ENCODE measurements around the gene BEAN1.

Gene BEAN1

DNA sequence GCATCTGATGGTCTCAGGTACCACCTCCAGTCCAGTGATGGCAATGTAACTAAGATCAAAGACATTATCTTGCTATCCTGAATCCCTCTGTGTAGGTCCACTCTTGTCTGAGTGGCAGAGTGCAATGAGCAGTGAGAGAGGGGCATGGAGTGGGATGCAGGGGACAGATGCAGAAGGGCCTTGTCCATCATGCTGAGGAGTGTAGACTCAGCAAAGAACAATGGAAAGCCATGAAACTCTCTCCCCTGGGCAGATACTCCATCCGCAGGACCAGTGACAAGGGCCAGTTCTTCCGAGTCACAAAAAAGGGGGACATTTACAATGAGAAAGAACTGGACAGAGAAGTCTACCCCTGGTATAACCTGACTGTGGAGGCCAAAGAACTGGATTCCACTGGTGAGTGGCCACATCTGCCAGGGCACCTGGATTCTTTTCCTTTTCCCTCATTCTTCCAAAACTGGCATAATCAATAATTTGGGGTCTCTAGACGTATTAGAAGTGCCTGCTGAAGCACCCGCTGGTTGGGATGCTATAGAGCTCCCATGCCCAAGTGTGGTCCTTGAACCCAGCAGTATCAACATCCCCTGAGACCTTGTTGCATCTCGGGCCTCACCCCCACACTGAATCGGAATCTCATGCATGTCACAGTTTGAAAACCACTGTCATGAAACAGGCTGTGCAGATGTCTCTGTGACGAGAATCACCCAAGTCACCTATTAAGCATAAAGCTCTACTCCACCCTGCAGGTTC, 31.1 kb upstream of the BEAN1 start:
- DNase-seq, result no peak

DNA sequence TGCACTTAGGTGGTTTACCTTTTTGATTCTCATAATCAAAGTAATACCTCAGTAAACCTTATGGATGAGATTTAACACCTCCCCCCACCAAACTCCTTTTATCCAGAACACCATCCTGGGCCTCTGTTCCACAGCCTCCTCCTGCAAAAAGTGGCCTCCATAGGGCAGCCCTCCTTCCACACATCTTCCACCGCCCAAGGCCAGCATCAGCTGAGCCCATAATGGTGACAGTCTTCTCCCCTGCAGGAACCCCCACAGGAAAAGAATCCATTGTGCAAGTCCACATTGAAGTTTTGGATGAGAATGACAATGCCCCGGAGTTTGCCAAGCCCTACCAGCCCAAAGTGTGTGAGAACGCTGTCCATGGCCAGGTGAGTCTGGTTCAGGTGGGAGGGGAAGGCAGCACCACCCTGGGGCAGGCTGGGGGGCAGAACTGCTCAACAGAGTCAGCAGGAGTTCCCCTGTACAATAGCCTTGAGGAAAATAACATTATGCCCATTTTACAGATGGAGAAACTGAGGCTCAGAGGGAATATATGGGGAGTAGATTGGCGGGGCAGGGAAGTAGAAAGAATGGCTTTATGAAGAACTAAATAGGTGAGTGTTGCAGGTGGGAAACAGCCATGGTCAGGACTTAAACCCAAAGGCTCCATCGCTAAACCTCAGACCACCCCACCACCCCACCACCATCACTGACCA, 29.2 kb upstream of the BEAN1 start:
- no peak for DNase-seq

DNA sequence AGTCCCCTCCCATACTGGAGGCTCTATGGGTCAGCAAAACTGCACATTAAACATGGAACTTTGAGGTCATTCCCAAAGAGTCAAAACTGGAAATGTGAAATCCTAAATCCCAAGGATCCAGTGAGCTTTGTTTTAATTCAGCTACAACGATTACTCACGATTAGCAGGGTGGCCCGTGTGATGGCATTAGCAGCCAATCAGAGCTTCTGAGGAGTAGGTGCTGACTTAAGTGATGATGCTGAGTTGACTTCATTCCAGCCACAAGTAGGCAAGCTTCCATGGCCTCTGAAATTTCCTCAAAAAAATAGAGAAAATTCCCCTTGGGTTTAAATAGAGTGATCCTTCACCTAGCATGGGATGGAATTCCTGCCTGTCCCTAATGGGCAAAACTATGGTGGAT, 28.1 kb upstream of the BEAN1 start:
- DNase-seq, result no peak

DNA sequence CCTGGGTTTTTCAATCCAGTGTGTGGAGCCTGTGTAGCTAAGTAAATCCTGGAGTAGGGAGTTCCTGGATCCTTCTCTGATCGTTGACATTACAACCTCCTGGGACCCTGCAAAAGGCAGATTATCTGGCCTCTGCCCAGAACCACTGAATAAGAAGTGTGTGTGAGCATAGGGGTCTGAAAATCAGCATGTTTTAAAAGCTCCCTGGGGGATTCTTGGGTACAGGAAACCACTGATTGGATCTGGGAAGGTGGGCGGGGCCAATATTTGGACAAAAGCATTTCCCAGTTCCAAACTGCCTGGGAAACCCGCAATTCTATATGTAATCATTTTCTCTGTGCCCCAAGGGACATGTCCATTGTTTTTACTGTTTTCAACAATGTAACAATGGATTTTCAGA, 27.2 kb upstream of the BEAN1 start:
- DNase-seq, result no peak

DNA sequence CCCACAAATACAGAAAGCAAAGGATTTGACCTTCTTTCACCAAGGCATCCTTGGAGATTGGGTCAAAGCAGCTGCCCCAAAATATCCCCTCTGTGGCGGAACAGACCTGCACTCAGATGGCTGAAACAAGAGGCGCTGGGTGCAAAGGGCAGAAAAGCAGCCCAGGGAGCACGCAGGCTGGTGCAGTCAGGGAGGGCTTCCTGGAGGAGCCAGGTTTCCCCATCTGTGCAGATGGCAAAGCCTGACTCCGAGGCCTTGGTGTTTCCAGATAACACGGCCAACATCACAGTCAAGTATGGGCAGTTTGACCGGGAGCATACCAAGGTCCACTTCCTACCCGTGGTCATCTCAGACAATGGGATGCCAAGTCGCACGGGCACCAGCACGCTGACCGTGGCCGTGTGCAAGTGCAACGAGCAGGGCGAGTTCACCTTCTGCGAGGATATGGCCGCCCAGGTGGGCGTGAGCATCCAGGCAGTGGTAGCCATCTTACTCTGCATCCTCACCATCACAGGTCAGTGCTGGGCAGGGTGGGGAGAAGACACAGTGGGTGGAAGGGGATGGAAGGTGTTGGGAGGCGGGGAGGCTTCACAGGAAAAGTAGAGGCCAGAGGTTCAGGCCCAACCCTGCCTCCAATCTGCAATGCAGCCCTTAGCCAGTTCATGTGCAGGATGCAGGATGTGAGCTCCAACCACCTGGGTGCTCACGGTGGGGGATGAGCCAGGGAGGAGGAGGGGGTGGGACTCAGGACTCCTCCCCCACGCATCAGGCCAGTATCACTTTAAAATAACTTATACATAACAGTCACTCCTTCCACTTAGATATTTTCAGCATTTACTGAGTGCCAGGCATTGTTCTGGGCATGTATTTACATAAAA, 26.4 kb upstream of the BEAN1 start:
- DNase-seq, result no peak

DNA sequence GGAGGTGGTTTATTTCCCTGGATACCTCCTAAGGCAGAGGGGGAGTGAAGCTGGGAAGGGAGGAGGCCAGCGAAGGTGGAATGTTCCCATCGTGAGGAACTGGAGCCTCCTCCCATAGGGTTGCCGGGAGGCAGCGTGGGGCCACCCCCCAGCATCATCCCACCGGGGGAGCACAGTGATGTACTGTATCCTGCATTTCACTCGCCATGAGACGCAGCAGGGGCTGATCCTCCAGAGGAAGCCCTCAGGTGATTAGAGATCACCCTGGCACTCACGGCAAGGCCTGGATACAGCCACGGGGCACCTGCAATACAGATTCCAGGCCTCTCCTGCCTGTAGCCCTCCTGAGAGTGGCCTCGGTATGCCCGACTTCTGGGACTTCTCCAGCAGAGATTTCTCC, 25.5 kb upstream of the BEAN1 start:
- DNase-seq, result no peak

DNA sequence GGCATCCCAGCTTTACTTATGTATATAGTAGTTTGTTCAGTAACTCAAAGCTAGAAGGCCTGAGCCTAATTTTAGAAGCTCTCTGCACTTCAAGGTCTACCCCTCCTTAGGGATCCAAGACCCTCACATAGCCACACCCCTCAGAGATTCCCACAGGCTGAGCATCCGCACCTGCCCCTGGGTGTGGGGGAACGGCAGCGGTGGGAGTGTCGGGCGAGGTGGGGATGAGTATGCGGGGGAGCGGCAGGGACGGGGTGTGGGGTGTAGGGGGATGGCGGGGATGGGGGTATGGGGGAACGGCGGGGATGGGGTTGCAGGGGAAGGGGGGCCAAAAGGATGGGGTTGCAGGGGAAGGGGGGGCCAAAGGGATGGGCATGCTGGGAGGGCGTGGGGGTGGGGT, 24.9 kb upstream of the BEAN1 start:
- no peak for DNase-seq

DNA sequence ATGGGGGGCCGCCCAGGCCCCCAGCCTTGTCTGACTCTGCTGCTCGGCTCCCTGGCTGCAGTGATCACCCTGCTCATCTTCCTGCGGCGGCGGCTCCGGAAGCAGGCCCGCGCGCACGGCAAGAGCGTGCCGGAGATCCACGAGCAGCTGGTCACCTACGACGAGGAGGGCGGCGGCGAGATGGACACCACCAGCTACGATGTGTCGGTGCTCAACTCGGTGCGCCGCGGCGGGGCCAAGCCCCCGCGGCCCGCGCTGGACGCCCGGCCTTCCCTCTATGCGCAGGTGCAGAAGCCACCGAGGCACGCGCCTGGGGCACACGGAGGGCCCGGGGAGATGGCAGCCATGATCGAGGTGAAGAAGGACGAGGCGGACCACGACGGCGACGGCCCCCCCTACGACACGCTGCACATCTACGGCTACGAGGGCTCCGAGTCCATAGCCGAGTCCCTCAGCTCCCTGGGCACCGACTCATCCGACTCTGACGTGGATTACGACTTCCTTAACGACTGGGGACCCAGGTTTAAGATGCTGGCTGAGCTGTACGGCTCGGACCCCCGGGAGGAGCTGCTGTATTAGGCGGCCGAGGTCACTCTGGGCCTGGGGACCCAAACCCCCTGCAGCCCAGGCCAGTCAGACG, 24.4 kb upstream of the BEAN1 start:
- no peak for DNase-seq

DNA sequence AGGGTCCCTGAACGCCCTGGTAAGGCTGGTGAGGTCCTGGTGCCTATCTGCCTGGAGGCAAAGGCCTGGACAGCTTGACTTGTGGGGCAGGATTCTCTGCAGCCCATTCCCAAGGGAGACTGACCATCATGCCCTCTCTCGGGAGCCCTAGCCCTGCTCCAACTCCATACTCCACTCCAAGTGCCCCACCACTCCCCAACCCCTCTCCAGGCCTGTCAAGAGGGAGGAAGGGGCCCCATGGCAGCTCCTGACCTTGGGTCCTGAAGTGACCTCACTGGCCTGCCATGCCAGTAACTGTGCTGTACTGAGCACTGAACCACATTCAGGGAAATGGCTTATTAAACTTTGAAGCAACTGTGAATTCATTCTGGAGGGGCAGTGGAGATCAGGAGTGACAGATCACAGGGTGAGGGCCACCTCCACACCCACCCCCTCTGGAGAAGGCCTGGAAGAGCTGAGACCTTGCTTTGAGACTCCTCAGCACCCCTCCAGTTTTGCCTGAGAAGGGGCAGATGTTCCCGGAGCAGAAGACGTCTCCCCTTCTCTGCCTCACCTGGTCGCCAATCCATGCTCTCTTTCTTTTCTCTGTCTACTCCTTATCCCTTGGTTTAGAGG, 23.5 kb upstream of the BEAN1 start:
- DNase-seq, result no peak

DNA sequence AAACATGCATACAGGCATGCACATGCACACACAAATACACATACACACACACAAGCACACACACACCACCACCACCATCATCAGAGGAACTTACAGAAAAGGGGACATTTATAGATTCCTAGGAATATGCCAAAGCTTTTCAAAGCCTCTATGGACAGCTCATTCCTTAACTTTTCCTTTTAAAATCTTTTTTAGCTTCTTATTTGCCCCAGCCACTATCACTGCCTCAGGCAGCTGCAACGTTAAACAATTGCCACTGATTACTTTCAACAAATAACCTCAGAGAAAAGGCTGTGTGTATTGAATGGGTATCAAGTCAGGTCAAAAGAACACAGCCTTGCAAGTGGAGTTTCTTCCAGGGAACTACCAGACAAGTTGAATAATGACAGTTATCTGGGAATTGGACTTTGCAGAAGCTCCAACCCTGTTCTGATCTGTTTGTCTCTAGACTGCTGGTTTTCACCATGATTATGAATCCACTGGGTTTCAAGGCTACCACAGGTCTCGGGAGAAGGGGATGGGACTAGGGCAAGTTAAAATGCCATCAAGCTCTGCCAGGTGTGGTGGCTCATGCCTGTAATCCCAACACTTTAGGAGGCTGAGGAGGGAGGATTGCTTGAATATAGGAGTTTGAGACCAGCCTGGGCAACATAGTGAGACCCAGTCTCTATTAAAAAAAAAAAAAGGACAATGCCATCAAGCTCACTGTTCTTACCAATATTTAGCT, 21.9 kb upstream of the BEAN1 start:
- no peak for DNase-seq

DNA sequence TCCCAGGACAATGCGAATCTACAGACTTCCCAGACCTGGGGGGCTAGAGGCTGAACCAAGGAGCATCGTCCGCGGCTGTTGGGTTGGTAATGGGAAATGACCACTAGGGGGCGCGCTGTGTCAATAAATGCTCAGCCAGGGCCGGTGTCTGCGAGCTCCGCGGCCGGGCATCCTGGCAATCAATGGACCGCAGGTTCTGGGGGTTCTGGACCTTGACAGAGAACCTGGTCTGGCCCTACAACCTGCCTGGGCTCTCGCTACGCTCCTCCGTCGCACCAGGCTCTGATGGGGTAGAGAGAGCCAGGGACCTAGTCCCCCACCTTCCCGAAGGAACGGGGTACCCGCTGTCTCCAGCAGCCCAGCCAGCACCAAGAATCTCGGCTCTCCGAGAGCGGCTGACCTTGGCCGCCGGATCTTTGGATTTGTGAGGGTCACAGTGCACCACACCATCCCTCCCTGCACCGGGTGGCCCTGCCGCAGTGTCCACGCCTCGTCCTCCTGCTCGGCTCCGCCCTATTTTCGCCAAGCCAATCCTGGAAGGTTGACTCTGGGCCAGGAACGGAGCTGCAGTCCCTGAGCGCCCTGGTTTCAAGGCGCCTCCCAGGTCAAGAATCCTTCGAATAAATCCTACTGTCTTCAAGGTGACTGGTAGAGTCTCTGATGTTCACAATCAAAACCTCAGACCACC, 20.4 kb upstream of the BEAN1 start:
- peak; percentile 81 to 87 for DNase-seq

DNA sequence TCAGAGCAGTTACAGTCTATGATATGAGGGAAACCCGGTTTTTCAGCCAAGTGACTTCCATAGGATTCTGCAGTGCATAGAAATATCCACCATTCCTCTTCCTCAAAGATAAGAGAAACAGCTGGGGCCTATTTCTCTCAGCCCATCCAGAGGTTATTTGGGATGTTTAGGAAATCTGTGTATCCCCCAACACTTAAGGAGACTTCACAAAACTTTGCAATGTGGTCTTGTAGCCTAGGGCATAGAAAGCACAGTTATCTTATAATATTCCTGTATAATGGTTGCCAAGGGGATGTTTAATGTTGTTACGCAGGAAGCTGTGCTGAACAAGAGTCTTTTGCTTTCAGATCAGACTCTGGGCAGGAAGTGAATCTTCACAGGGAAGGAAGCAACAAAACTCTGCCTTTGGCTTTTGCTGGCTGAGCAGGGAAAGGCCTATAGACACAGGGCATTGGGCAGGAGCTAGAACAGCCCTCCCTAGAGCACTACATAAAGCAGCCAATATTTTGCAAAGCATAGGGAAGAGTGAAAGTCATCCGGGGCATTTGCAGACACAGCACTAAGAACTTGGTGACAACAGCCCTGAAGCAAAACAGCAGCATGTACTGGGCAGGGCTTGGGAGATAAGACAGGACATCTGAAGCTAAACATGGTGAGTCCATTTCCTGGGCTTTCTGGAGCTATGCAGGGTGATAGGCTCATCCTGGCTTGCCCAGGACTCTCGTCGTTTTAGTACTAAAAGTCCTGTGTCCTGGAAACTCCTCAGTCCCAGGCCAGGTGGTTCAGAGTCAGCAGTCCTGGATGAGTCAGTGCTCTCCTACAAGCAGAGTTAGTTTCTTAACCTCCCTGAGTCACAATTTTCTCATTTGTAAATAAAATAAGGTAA, 18.7 kb upstream of the BEAN1 start:
- peak in 1 of 2 donors; percentile 48 for DNase-seq

DNA sequence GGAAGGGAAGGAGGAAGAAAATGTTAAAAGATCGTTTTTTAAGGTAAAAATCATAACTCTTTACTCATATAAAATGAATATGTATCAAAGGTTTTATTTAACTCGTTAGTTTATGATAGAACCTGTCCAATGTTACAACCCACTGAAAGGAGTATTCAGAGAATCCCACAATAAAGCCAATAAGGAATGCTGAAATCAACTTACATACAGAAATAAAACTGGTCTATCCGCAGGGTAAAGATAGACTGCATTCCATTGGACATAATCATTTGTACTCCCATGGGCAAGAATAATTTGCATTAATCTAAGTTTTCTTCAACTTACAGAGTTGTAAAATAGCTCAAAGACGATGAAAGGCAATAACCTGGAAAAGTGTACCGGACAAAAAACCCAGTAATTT, 17.9 kb upstream of the BEAN1 start:
- DNase-seq, result no peak

DNA sequence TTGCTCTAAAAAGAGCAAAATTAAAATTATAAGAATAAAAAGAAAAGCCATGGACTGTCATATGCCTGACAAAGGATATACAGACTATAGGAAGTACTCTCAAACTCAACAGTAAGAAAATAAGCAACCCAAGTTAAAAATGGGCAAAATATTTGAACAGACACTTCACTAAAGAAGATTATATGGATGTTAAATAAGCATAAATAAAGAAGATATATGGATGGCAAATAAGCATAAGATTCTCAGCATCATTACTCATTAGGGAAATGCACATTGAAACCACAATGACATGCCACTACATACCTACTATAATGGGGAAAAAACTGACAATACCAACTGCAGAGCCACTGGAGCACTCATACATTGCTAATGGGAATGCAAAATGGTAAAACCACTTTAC, 14.9 kb upstream of the BEAN1 start:
- no peak for DNase-seq

DNA sequence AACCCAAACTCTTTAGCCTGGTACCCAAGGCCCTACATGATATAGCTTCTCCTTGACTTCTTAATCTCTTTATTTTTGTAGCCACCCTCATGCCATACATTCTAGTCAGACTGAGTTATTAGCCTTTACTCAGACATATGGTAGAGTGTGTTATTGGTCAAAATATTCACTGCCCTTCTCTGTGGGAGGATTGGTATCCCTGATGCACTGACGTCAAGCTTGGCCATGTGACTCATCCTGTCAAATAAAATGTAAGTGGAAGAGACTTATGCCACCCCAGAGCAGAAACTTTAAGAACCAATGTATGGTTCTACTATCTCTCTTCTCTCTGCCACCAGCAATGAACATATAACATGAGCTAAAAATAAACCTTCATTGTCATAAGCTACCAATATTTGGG, 12.2 kb upstream of the BEAN1 start:
- DNase-seq, result no peak

DNA sequence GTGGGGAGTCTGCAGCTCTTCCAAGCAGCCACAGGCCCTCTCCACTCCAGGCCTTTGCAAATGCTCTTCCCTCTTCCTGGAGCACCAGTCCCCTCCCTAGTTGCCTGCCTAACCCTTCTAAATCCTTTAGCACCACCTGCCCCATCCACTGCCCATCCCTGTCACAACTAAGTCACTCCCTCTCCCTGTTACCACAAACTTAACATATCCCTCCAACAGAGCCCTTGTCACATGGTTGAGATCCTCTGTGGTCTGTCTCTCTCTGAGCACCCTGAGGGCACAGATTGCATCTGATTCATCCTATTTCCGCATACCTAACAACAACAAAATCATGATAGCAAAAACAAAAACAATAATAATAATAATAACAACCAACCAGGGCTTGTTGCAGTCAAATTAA, 11.0 kb upstream of the BEAN1 start:
- DNase-seq, result no peak

DNA sequence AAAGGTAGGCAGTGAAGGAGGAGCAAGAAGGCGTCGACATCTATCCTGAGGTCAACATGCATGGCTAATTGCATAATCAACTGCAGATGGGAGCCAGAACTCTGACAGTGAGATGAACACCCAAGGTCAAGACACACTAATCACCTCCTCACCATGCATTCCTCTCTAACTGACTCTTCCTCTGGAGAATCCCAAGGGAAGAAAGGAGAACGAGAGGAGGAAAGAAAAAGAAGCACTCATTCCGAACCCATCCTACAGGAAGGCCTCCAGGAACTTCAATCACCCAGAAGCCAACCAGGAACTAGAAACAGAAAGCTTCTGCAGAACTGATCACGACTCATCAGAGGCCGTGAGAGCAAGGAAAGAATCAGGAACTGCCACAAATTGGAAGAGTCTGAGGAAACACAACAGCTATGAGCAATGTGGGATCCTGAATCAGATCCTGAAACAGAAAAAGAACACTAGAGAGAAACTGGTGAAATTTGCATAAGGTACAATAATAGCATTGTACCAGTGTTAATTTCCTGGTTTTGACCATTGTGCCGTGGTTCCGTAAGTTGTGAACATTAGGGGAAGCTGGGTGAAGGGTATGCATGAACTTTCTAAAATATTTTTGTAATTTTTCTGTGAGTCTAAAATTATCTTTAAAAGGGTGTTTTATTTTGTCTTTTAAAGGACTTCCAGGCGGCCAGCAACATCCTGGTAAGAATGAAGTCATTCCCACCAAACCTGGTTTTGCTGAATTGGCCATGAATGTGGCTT, 10.0 kb upstream of the BEAN1 start:
- DNase-seq, result no peak

DNA sequence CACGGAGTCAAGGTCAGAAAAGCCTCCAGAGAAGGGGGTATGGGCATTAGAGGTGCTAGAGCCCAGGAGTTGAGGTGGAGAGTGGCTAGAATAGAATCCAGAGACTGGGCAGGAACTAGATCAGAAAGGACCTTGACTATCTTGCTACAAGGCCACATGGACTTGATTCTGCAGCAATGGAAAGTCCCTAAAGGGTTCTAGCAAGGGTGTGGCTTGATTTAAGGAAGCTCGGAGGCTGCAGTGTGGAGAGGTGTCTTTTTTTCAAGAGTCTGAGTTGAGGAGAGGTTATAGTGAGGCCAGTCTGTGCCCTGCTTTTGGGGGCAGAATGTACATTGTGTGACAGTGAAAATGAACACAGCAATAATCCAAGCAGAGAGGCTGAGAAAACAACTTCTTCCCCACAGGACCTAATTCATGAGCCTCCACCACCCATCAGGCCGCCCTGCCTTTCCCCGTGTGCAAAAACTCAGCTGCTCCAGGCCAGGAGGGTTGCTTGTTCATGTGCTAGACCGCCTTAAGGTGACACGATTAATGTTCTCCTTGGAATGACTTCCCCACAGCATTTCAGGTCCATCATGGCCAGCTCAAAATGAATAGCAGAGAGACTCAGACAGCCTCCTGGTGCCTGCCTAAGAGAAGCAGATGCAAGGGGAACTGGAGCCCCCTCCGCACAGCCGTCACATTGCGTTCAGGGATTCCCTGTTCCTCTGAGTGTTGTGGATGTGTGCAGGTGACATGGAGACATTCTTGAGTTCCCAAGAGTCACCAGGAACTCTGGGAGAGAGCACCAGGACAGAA, 8.7 kb upstream of the BEAN1 start:
- DNase-seq, result no peak

DNA sequence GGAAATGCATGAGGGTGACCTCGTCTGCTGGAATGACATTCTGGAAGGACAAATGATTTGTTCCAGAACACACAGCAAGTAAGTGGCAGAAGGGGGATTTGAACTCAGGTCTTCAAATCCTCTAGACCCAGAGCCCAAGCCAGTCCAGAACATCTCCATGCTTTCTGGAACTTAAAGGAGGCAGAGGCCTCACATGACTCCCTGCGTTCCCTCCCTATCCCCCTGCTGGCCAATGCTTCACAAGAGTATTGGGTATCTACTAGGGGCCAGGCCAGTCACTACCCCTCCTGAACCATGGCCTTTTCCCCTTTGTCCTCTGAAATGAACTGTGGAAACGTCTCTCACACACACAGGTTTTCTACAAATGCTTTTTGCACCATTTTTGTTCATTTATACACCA, 7.6 kb upstream of the BEAN1 start:
- no peak for DNase-seq
